ENCODE data around the gene CDX2.

- TF ChIP-seq POLR2AphosphoS5 (IDR thresholded peaks at IDR 0.05), result no peak
- no peak for TF ChIP-seq POLR2A (IDR thresholded peaks at IDR 0.05)
- no peak for TF ChIP-seq CTCF (IDR thresholded peaks at IDR 0.05)
Observed at GRCh38 chr13:27928805-27929753, 40.0 kb downstream of the CDX2 start.
